ENCODE data around the gene RBSN. TPM values are rescaled to one million over a fixed set of nuclear protein-coding genes. Genes with fewer than 3 reads are reported as not detected.
A peak's percentile ranks its signal among the peaks of the same experiment; 100 is the strongest.

RBSN gene
- total and polyA plus RNA-seq, 2 experiments from 2014 or later, result 19.1 to 21.2 TPM

- no peaks in the 10 kb centered on the region for H3K36me3 ChIP-seq (replicated peaks; ENCODE audit: insufficient read depth, low read depth)
- H2AFZ ChIP-seq, result no peak overlapping the region
These were observed 9.2 kb upstream of the RBSN start for GRCh38 chr3:15108082-15108545.

GRCh38 chr3:15107075-15107947, 8.4 kb upstream of the RBSN start:
- H3K4me2 ChIP-seq, result no peak overlapping the region
- DNase-seq (ENCODE audit: low spot score), result peak; percentile 28
- TF ChIP-seq EZH2 (IDR thresholded peaks at IDR 0.05; ENCODE audit: borderline replicate concordance) (no peak), EZH2phosphoT487 (IDR thresholded peaks at IDR 0.05; ENCODE audit: low read depth, severe bottlenecking, unreplicated experiment) (no peak), CTCF (IDR thresholded peaks at IDR 0.05; ENCODE audit: poor library complexity) (no peak)
- H2AFZ ChIP-seq, result no peak overlapping the region
- no peaks in the 10 kb centered on the region for H4K20me1 ChIP-seq (ENCODE audit: insufficient read depth, poor library complexity, severe bottlenecking)
- no peaks in the 10 kb centered on the region for H3K79me2 ChIP-seq
- no peaks in the 10 kb centered on the region for H3K9me2 ChIP-seq (replicated peaks; ENCODE audit: insufficient read depth)
- H3K27me3 ChIP-seq, result no peaks in the 10 kb centered on the region
- no peaks in the 10 kb centered on the region for H3K36me3 ChIP-seq (replicated peaks; ENCODE audit: insufficient read depth, low read depth)
- H3K4me3 ChIP-seq, result no peak overlapping the region
- 81% methylated on average over 16 of the region's 16 CpGs for WGBS (ENCODE audit: low lambda C conversion rate, missing lambda C conversion rate)
- H3K4me1 ChIP-seq (ENCODE audit: insufficient read depth), result no peaks in the 10 kb centered on the region
- H3K9me3 ChIP-seq (ENCODE audit: low read depth), result no peaks in the 10 kb centered on the region
- no peak overlapping the region for H3K27ac ChIP-seq

More at GRCh38 chr3:15108082-15108545, 9.2 kb upstream of the RBSN start:
- Histone ChIP-seq H3K4me2 (no peak overlapping the region), H4K20me1 (ENCODE audit: insufficient read depth, poor library complexity, severe bottlenecking) (no peaks in the 10 kb centered on the region), H3K4me3 (no peak overlapping the region), H3K9me3 (ENCODE audit: low read depth) (no peaks in the 10 kb centered on the region), H3K79me2 (no peaks in the 10 kb centered on the region), H3K9me2 (replicated peaks; ENCODE audit: insufficient read depth) (no peaks in the 10 kb centered on the region), H3K27ac (no peak overlapping the region), H3K4me1 (ENCODE audit: insufficient read depth) (no peaks in the 10 kb centered on the region), H3K27me3 (no peaks in the 10 kb centered on the region)
- WGBS (ENCODE audit: low lambda C conversion rate, missing lambda C conversion rate), result 22% methylated on average over 11 of the region's 11 CpGs
- TF ChIP-seq EZH2 (IDR thresholded peaks at IDR 0.05; ENCODE audit: borderline replicate concordance), result no peak
- TF ChIP-seq CTCF (IDR thresholded peaks at IDR 0.05; ENCODE audit: poor library complexity), result peak; percentile 81
- peak; percentile 86 for DNase-seq (ENCODE audit: low spot score)

GRCh38 chr3:15102836-15103235, 3.9 kb upstream of the RBSN start:
- H3K9me2 ChIP-seq (replicated peaks; ENCODE audit: insufficient read depth), result no peaks in the 10 kb centered on the region
- no peak overlapping the region for H3K4me3 ChIP-seq
- H2AFZ ChIP-seq, result no peak overlapping the region
- no peaks in the 10 kb centered on the region for H3K27me3 ChIP-seq
- H3K36me3 ChIP-seq (replicated peaks; ENCODE audit: insufficient read depth, low read depth), result no peaks in the 10 kb centered on the region
- 70% methylated on average over 3 of the region's 3 CpGs for WGBS (ENCODE audit: low lambda C conversion rate, missing lambda C conversion rate)
- H4K20me1 ChIP-seq (ENCODE audit: insufficient read depth, poor library complexity, severe bottlenecking), result no peaks in the 10 kb centered on the region
- H3K79me2 ChIP-seq, result peaks cover 9% of the 10 kb centered on the region
- H3K27ac ChIP-seq, result no peak overlapping the region
- no peaks in the 10 kb centered on the region for H3K4me1 ChIP-seq (ENCODE audit: insufficient read depth)
- H3K4me2 ChIP-seq, result no peak overlapping the region
- no peaks in the 10 kb centered on the region for H3K9me3 ChIP-seq (ENCODE audit: low read depth)
- DNase-seq (ENCODE audit: low spot score), result no peak
- TF ChIP-seq EZH2phosphoT487 (IDR thresholded peaks at IDR 0.05; ENCODE audit: low read depth, severe bottlenecking, unreplicated experiment), result no peak
- no peak for TF ChIP-seq EZH2 (IDR thresholded peaks at IDR 0.05; ENCODE audit: borderline replicate concordance)
- no peak for TF ChIP-seq CTCF (IDR thresholded peaks at IDR 0.05; ENCODE audit: poor library complexity)

Measured in hepatocyte (in vitro differentiated cells).